Endothelial cell of umbilical vein (primary cell): ENCODE measurements around the gene PRPF31. TPM values are rescaled to one million over a fixed set of nuclear protein-coding genes. Genes with fewer than 3 reads are reported as not detected.

Source experiments
- BruUV-seq: library from RNA; stranded (reverse); fragments of 400-500 nt; replicated peaks from 2 replicates; lab custom pipeline; 2021; lab: Mats Ljungman, UMichigan
- CTCF ChIA-PET: fragments of 300-600, 350-600 bp; sonication (Branson Sonifier 250); formaldehyde crosslinking; loops from one replicate; lab custom pipeline; 2021; ENCODE audit warnings: antibody characterized with exemption, inconsistent platforms; lab: Charles Lee
- POLR2A ChIA-PET: fragments of 300-600, 350-600 bp; sonication (Branson Sonifier 250); formaldehyde crosslinking; loops from one replicate; lab custom pipeline; 2021; ENCODE audit warnings: antibody characterized with exemption, inconsistent platforms; lab: Charles Lee
- DNase-seq: peaks from one replicate; pipeline ENCODE4 v3.0.0-alpha.2; 2011; ENCODE audit warnings: low read depth, low spot score
- FAIRE-seq: peaks from 2 replicates; lab custom pipeline; 2011; peaks lifted over from hg19 to GRCh38; lab: Jason Lieb, UNC
- H2AFZ ChIP-seq: 2 replicates; pipeline ENCODE4 v1.6.0; 2012; ENCODE audit warnings: low read depth, low read length, control low read depth, inconsistent platforms
- H3K27ac ChIP-seq: 2 replicates; pipeline ENCODE4 v1.5.1; 2011; ENCODE audit warnings: low read depth, mild to moderate bottlenecking, control low read depth, low read length, moderate library complexity; ENCODE audit not compliant: insufficient read depth
- H3K27me3 ChIP-seq, 2 experiments: 2 replicates each; pipeline versions ENCODE4 v1.6.0 to v1.6.1; 2011; ENCODE audit warnings: low read length in 2 of 2, mixed read lengths in 1 of 2; ENCODE audit not compliant: control insufficient read depth in 2 of 2, insufficient read depth in 2 of 2
- H3K36me3 ChIP-seq, 2 experiments: 2 replicates in 1 of 2; 3 replicates in 1 of 2; pipeline ENCODE4 v1.5.1; 2011; ENCODE audit warnings: low read length in 2 of 2, mild to moderate bottlenecking in 1 of 2, moderate library complexity in 1 of 2; ENCODE audit not compliant: control insufficient read depth in 2 of 2, insufficient read depth in 2 of 2; ENCODE audit errors: extremely low read depth in 1 of 2
- H3K4me1 ChIP-seq: 3 replicates; pipeline ENCODE4 v1.5.1; 2011; ENCODE audit warnings: mild to moderate bottlenecking, low read length; ENCODE audit not compliant: control insufficient read depth, insufficient read depth; ENCODE audit errors: extremely low read depth
- H3K4me2 ChIP-seq: 2 replicates; pipeline ENCODE4 v1.6.1; 2011; ENCODE audit warnings: low read length, control low read depth, mixed read lengths; ENCODE audit not compliant: insufficient read depth
- H3K4me3 ChIP-seq, 3 experiments: fragments of 200-600 bp in 1 of 3; sonication (generic), shearing (Covaris generic) in 1 of 3; replicated peaks in 1 of 3; 2 replicates each; pipeline ENCODE4 v1.5.1; 2011 to 2016; ENCODE audit warnings: control low read depth in 3 of 3, low read length in 3 of 3, mild to moderate bottlenecking in 2 of 3, inconsistent platforms in 1 of 3, low read depth in 1 of 3, moderate library complexity in 1 of 3; ENCODE audit not compliant: insufficient read depth in 1 of 3
- H3K79me2 ChIP-seq: 2 replicates; pipeline ENCODE4 v1.6.0; 2012; ENCODE audit warnings: low read length, inconsistent platforms; ENCODE audit not compliant: control insufficient read depth, insufficient read depth
- H3K9ac ChIP-seq: replicated peaks from 2 replicates; pipeline ENCODE3; 2011; ENCODE audit warnings: low read length, control low read depth; ENCODE audit not compliant: insufficient read depth; ENCODE audit errors: extremely low read depth
- H3K9me1 ChIP-seq: replicated peaks from 3 replicates; pipeline ENCODE4 v1.6.0; 2011; ENCODE audit warnings: mild to moderate bottlenecking, low read length; ENCODE audit not compliant: control insufficient read depth, insufficient read depth; ENCODE audit errors: extremely low read depth
- H3K9me3 ChIP-seq: replicated peaks from 2 replicates; pipeline ENCODE4 v1.5.1; 2012; ENCODE audit warnings: low read length, inconsistent platforms; ENCODE audit not compliant: control insufficient read depth, insufficient read depth
- H4K20me1 ChIP-seq: replicated peaks from 2 replicates; pipeline ENCODE3; 2011; ENCODE audit warnings: mild to moderate bottlenecking, low read length; ENCODE audit not compliant: control insufficient read depth, insufficient read depth; ENCODE audit errors: extremely low read depth
- EZH2 ChIP-seq: IDR thresholded peaks from 2 replicates; pipeline ENCODE4 v1.6.1; 2012; ENCODE audit warnings: borderline replicate concordance, low read depth, mild to moderate bottlenecking, moderate library complexity, low read length, inconsistent platforms; ENCODE audit not compliant: severe bottlenecking
- FOS ChIP-seq: IDR thresholded peaks from 2 replicates; pipeline ENCODE4 v1.6.1; 2011; ENCODE audit warnings: mild to moderate bottlenecking, low read length, moderate library complexity, borderline replicate concordance; ENCODE audit not compliant: insufficient read depth
- GATA2 ChIP-seq: IDR thresholded peaks from 2 replicates; pipeline ENCODE4 v1.7.0; 2011; ENCODE audit warnings: low read depth, mild to moderate bottlenecking, moderate library complexity, mixed read lengths, low read length; ENCODE audit not compliant: insufficient read length, insufficient read depth
- JUN ChIP-seq: IDR thresholded peaks from 2 replicates; pipeline ENCODE4 v1.6.1; 2011; ENCODE audit warnings: borderline replicate concordance, low read depth; ENCODE audit not compliant: insufficient read length, insufficient read depth
- MAX ChIP-seq: IDR thresholded peaks from 2 replicates; pipeline ENCODE4 v1.6.1; 2011; ENCODE audit not compliant: insufficient read depth, insufficient read length
- MYC ChIP-seq: IDR thresholded peaks from one replicate; pipeline ENCODE4 v1.6.1; 2011; ENCODE audit warnings: mild to moderate bottlenecking, low read depth, low read length
- POLR2A ChIP-seq: IDR thresholded peaks from 2 replicates; pipeline ENCODE4 v1.6.1; 2012; ENCODE audit warnings: low read depth, mild to moderate bottlenecking, control low read depth, low read length
- POLR2AphosphoS5 ChIP-seq: IDR thresholded peaks from 2 replicates; pipeline ENCODE4 v1.6.1; 2012; ENCODE audit warnings: low read depth, mild to moderate bottlenecking, control low read depth, low read length, moderate library complexity; ENCODE audit not compliant: insufficient read depth
- dilution Hi-C: fragments of 300-500 bp; cut with MboI; formaldehyde crosslinking; loops from one replicate; pipeline ENCODE4 v1.15.0; 2019; ENCODE audit warnings: low sequenced_read_pairs; ENCODE audit not compliant: extremely low pct_ligation_motif_present
- intact Hi-C: fragments of 100-400 bp; cut with micrococcal nuclease; formaldehyde crosslinking; loops from one replicate; pipeline ENCODE4 v1.10.0; 2022
- polyA plus RNA-seq, 4 experiments: library from polyadenylated mRNA; depleted of rRNA in 3 of 4; stranded (reverse) in 3 of 4; unstranded in 1 of 4; fragments of >200 nt; gene quantifications; 2 replicates each; pipeline versions ENCODE4 v1.2.1 to v1.2.3, GENCODE V29; 2011 to 2012; ENCODE audit warnings: missing spikeins in 1 of 4
- total RNA-seq: library from RNA; stranded (reverse); gene quantifications from 2 replicates; pipeline ENCODE4 v1.2.3, GENCODE V29; 2021
- TF ChIP-seq, protein P1 (sequence below), 2 donors: IDR thresholded peaks; 1 replicate in 1 of 2; 2 replicates in 1 of 2; pipeline ENCODE4 v1.5.1; 2011; ENCODE audit warnings: low read length in 2 of 2, mild to moderate bottlenecking in 2 of 2, moderate library complexity in 2 of 2, control low read depth in 1 of 2, inconsistent platforms in 1 of 2, low read depth in 1 of 2; ENCODE audit not compliant: insufficient read depth in 1 of 2; ENCODE audit errors: extremely low read depth in 1 of 2

PRPF31 gene
- total and polyA plus RNA-seq, 2 donors (not counting 3 experiments of a cell fraction or from before 2014, with no cell fraction given), result 76.2 to 101 TPM

GRCh38 chr19:54074851-54075250, 40.7 kb upstream of the PRPF31 start:
- dilution Hi-C loops (no loop called here), intact Hi-C loops (no loop called here)
- no peak overlapping the region for H3K4me3 ChIP-seq
- no peak overlapping the region for H2AFZ ChIP-seq
- ChIA-PET CTCF (interaction anchor here (1.0 kb wide), 1 partner anchor 45 kb away, joined by 3 read pairs; no protein-coding TSS in a partner anchor), POLR2A (no interaction called here)
- H3K4me1 ChIP-seq, result no peaks in the 10 kb centered on the region
- no TSS peak for BruUV-seq
- TF ChIP-seq POLR2A (no peak), FOS (no peak), MAX (no peak), POLR2AphosphoS5 (no peak), GATA2 (no peak), EZH2 (no peak), MYC (no peak), JUN (no peak)
- TF ChIP-seq, protein P1, sequence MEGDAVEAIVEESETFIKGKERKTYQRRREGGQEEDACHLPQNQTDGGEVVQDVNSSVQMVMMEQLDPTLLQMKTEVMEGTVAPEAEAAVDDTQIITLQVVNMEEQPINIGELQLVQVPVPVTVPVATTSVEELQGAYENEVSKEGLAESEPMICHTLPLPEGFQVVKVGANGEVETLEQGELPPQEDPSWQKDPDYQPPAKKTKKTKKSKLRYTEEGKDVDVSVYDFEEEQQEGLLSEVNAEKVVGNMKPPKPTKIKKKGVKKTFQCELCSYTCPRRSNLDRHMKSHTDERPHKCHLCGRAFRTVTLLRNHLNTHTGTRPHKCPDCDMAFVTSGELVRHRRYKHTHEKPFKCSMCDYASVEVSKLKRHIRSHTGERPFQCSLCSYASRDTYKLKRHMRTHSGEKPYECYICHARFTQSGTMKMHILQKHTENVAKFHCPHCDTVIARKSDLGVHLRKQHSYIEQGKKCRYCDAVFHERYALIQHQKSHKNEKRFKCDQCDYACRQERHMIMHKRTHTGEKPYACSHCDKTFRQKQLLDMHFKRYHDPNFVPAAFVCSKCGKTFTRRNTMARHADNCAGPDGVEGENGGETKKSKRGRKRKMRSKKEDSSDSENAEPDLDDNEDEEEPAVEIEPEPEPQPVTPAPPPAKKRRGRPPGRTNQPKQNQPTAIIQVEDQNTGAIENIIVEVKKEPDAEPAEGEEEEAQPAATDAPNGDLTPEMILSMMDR (IDR thresholded peaks at IDR 0.05; ENCODE audit: extremely low read depth in 1 of 2, insufficient read depth in 1 of 2, low read depth in 1 of 2, low read length in 2 of 2), result no peak
- H3K9me3 ChIP-seq, result no peaks in the 10 kb centered on the region
- no peaks in the 10 kb centered on the region for H3K9me1 ChIP-seq
- no peak overlapping the region for H3K4me2 ChIP-seq
- no peaks in the 10 kb centered on the region for H3K36me3 ChIP-seq
- H3K9ac ChIP-seq, result no peak overlapping the region
- H3K27me3 ChIP-seq, result no peaks in the 10 kb centered on the region
- no peak overlapping the region for H3K27ac ChIP-seq
- FAIRE-seq (no peak), DNase-seq (no peak)
- no peaks in the 10 kb centered on the region for H4K20me1 ChIP-seq
- H3K79me2 ChIP-seq, result no peaks in the 10 kb centered on the region
